Fibroblast of peridontal ligament (primary cell): ENCODE results near the gene NOVA2.
"Not testable (repeated sequence)": the region's sequence is repeated elsewhere in the genome, so short reads cannot be mapped to it uniquely, and the experiment has no call there.

Experiments used
- DNase-seq: peaks from one replicate; pipeline ENCODE4 v3.0.0-alpha.2; 2010; ENCODE audit errors: extremely low read depth

Gene NOVA2

DNA sequence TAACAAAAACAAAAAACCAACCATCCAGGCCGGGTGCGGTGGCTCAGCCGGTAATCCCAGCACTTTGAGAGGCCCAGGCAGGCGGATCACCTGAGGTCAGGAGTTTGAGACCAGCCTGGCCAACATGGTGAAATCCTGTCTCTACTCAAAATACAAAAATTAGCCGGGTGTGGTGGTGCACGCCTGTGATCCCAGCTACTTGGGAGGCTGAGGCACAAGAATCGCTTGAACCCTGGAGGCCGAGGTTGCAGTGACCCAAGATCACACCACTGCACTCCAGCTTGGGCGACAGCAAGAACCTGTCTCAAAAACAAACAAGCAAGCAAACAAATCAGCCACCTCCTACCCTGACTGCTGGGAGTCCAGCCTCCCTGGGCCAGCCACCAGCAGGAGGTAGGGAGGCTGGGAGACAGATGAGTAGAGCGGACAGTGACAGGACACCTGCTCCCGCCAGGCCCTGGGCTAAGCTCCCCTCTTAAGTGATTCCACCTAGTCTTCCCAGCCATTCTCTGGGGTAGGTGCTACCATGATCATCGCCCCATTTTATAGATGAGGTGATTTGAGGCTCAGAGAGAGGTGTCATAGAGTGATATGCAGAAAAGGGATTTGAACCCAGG lies 77.6 kb downstream of the NOVA2 start:
- DNase-seq: not testable (repeated sequence)

DNA sequence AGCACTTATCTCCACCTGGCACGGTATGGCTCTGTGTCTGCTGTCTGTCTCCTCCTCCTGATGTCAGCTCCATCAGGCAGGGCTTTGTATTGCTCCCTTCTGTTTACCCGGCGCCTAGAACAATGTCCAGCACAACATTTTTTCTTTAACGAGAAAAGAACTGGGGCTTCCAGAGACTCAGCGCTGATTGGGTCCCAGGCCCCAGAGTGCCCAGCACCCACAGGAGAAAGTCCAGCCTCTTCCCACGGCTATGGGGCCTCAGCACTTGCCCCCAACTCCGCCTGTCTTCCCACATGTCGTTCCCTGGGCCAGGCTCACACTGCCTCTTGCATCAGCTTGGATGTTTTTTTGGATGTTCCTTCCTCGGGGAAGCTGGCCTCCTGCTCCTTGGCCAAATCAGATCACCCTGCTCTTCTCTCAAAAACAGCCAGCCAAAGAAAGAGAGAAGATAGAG lies 78.1 kb downstream of the NOVA2 start:
- no peak for DNase-seq

DNA sequence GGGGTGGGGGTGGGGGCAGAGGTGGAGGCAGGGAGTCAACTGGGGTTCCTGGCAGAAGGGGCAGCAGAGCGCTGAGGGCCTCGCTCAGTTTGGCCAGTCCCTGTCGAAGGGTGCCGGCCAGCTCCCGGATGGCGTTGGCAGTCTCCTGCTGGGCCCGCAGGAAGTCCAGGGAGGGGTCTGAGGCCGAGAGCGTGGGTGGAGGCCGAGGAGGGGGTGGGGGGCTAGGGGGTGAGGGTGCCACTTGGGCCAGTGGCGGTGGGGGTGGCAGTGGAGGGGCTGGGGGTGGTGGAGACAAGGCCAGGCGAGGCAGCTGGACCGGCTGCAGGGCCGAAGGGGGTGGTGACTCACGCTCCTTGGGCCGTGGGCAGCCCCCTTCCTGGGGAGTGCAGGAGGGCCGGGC lies 82.8 kb downstream of the NOVA2 start:
- DNase-seq: no peak

DNA sequence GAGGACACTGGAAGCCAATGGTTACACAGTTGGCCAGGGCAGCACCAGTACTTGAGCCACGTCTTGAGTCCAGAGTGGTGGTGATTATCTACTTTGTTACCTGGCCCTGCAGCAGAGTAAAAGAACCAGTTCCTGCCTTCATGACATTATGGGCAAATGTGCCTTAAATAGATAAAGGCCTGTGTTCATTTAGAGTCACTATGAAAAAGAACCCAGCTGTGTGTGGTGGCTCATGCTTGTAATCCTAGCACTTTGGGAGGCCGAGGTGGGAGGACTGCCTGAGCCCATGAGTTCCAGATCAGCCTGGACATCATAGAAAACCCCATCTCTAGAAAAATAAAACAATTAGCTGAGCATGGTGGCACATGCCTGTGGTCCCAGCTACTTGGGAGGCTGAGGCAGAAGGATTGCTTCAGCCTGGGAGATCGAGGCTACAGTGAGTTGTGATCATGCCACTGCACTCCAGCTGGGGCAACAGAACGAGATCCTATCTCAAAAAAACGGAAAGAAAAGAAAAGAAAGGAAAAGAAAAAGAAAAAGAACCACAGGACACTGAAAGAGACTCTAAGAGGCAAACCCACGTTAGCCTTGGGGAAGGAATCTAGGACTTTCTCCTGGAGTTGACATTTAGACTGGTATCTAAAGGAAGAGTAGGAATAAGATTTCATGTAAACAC lies 84.3 kb downstream of the NOVA2 start:
- no peak for DNase-seq

DNA sequence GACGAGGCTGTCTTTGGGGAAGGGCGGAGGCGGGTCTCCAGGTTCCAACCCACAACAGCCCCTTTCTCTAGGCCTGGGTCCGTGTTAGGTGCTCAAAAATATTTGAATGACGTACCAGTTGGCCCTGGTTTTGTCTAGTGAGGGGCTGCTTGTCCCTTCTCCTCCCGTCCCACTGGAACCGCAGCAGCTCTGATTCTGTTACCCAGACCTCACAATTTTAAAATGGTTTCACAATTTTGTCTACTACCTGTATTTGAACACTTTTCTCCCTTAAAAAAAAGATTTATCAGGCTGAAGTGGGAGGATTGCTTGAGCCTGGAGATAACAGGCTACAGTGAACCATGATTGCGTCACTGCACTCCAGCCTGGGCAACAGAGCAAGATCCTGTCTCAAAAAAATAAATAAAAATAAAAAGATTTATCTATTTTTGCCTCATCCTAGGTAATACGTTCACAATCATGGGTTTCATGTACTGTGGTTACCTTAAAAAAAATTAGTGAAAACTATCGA lies 86.4 kb downstream of the NOVA2 start:
- DNase-seq: no peak

DNA sequence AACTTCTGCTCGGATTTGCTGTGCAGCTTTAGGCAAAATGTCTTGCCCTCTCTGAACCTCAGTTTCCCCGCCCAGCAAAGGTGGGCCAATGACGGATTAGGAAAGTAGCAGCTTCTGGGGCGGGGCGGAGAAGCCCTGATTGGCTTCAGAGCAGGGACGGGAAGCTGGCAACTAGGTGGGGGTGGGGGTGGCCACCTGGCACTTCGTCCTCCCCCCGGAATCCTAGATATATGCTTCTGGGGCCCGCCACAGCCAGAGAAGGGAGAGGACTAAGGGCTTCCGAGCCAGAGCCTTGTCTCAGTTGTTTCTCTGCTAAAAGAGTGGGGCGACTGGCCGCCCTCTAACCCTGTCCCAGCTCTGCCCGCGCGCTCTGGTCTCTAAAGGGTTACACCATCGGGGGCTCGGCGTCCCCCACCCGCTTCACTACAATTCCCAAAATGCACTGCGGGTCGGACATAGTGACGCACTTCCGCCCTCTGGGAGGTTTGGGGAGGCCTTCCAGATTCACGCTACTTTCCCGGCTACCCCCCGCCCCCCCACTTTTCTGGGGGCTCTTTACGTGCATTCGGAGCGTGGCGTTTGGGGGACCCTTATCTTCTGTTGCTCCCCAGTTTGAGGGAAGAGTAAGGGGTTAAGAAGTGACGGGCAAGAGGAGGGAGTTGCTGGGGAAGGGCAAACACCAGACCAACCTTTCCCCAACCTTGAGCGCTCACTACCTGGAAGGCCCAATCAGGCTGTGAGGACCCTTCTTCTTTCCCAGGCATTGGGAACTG lies 87.1 kb downstream of the NOVA2 start:
- DNase-seq: peak; percentile 94

DNA sequence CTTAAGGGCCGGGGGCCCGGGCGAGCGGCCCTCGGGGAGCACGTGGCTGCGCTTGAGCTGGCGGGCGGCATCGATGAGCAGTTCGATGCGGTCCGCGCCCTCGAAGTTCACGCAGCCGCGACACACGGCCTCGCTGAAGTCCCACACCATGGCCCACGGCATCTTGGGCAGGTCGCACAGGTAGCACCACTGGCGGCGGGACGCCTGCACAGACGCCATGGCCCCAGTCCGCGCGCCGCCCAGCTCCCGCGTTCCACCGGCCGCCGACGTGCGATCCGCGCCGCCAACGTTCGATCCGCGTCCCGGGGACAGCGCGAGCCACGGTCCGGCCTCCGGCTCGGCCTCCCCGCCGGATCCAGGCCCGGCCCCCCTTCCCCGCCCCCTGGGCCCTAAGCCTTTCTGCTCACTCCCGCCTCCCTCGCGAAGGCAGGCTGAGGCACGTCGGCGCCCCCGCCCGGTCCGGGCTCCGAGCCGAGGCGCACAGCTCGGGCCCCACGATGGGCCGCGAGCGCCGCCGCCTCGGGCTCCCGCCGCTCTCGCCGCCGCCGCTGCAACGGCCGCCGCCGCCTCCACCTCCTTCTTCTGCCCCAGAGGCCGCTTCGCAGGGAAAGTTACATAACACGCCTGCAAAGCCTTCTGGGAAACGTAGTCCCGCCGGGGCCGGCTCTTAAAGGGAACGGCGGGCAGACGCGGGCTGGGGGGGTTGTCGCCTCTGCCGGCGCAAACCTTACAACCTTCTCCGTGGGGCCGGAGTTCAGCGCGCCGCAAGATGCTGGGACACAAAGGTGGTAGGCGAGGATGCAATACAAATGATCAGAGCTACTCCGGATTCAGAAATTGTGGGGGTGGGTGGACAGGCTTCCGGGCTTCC lies 87.9 kb downstream of the NOVA2 start, which contains the start of gene IRF2BP1:
IRF2BP1 (minus strand) TSS at position 586 of the 871 bp plus-strand sequence; CDS start at position 219, 367 bp downstream.
- peak; percentile 90 for DNase-seq

DNA sequence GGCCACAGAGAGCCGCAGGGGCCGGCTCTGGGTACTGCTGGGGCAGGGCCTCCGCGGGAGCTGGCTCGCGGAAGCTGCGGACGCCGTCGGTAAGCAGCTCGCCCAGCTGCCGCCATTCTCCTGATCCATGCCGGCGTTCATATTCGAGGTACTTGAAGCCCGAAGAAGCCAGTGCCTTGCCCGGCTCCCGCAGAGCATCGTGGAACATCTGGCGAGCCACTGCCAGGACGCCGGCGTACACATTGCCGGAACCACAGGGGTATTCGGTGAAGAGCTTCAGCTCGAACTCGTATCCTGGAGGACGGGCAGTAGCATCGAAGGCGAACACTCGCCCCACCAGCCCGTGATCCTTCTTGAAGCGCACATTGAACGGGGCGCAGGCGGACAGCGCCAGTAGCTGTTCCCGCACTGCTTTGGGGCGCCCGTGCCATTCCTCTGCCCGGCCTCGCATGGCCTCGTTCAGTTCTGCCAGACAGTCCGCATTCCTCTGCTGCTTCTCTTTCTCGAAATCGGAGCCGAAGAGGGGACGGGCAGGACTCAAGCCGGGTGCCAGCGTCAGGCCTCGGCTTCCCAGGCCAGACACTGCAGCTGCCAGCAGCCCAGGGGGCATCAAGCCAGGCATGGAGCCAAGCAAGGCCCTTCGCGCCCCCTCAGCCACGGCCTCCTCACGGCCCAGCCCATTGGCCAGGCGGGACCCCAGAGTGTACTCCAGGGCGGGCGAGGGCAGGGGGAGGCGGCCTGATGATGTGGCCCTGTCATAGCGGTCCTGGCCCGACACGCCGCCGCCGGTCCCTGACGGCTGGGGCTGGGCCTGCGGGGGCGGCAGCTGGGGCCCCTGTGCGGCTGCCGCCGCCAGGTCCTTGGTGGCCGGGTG lies 88.7 kb downstream of the NOVA2 start:
- DNase-seq: no peak

DNA sequence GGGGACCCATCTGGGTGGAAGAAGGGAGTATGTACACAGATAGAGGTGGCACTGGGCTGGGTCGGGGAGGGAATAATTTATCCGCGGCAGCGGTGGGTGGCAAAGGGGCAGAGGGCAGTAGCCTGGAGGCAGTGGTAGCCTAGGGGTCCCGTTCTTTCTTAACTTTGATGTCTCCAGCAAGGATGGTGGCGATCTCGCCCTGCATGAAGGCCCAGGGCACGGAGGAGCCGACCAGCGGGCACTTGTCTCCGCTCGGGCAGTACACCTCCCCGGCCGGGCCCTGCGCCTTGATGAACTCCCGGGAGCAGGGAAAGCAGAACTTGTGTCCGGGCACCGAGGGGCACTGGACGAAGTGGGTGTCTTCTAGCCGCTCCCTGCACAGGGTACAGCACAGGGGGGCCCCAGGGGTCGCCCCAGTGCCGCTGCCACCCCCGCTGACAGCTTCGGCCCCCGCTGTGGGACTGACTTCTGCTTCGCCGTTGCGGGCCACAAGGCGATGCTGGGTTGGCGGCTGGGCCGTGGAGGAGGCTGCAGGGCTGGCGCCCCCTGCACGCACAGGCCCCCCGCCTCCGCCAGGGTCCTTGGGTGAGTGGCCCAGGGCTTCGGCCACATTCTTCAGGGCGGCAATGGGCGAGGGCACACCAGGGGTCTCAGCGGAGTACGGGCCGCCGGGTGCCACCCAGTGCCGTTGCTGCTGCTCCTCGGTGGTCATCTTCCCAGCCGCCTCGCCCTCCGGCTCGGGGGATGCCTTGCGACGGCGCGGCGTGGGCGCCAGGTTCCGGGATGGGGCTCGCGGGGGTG lies 89.6 kb downstream of the NOVA2 start:
- DNase-seq: no peak
